Measurements from ENCODE around the gene NTN4. TPM values are rescaled to one million over a fixed set of nuclear protein-coding genes. Genes with fewer than 3 reads are reported as not detected.

NTN4 gene
- total RNA-seq, 2 experiments from 2014 or later = 0.17 to 0.40 TPM

- Mint-ChIP-seq H3K27ac (no peak overlapping the region), H3K4me1 (no peaks in the 10 kb centered on the region), H3K36me3 (ENCODE audit: low read depth) (no peaks in the 10 kb centered on the region), H3K27me3 (peaks cover 7% of the 10 kb centered on the region), H3K4me3 (no peak overlapping the region), H3K9me3 (no peaks in the 10 kb centered on the region)
- POLR2A ChIA-PET = no interaction called here
- CTCF ChIA-PET = interaction anchor here (1.0 to 1.7 kb wide), 2 partner anchors 24 to 935 kb away, joined by 3 to 8 read pairs; no protein-coding TSS in a partner anchor
- DNase-seq = no peak
These were observed 147.3 kb downstream of the NTN4 start for GRCh38 chr12:95643256-95643655.

- Mint-ChIP-seq H3K4me1 (no peaks in the 10 kb centered on the region), H3K4me3 (no peak overlapping the region), H3K27me3 (peaks cover 6% of the 10 kb centered on the region), H3K36me3 (ENCODE audit: low read depth) (no peaks in the 10 kb centered on the region), H3K9me3 (no peaks in the 10 kb centered on the region), H3K27ac (no peak overlapping the region)
- no peak for DNase-seq
- POLR2A ChIA-PET = no interaction called here
- CTCF ChIA-PET = interaction anchor here (1.7 kb wide), 1 partner anchor 24 kb away, joined by 8 read pairs; no protein-coding TSS in a partner anchor
These were observed 148.0 kb downstream of the NTN4 start for GRCh38 chr12:95642583-95642982.

- DNase-seq = no peak
- CTCF ChIA-PET = interaction anchor here (0.6 kb wide), 1 partner anchor 33 kb away, joined by 3 read pairs; no protein-coding TSS in a partner anchor
- H3K9me3 Mint-ChIP-seq = no peaks in the 10 kb centered on the region
- POLR2A ChIA-PET = no interaction called here
- H3K27ac Mint-ChIP-seq = no peak overlapping the region
- H3K4me1 Mint-ChIP-seq = no peaks in the 10 kb centered on the region
- H3K27me3 Mint-ChIP-seq = no peaks in the 10 kb centered on the region
- H3K36me3 Mint-ChIP-seq (ENCODE audit: low read depth) = no peaks in the 10 kb centered on the region
- H3K4me3 Mint-ChIP-seq = no peak overlapping the region
These were observed 149.1 kb downstream of the NTN4 start for GRCh38 chr12:95641299-95641952.

- Mint-ChIP-seq H3K4me3 (no peak overlapping the region), H3K27ac (no peak overlapping the region), H3K9me3 (no peaks in the 10 kb centered on the region), H3K4me1 (no peaks in the 10 kb centered on the region), H3K27me3 (no peaks in the 10 kb centered on the region), H3K36me3 (ENCODE audit: low read depth) (no peaks in the 10 kb centered on the region)
- ChIA-PET CTCF (no interaction called here), POLR2A (no interaction called here)
- DNase-seq = no peak
These were observed 150.0 kb downstream of the NTN4 start for GRCh38 chr12:95640516-95640915.

GRCh38 chr12:95637471-95638155 is 153.0 kb downstream of the NTN4 start:
- H3K36me3 Mint-ChIP-seq (ENCODE audit: low read depth) = no peaks in the 10 kb centered on the region

GRCh38 chr12:95637010-95637409 is 153.6 kb downstream of the NTN4 start:
- Mint-ChIP-seq H3K27me3 (no peaks in the 10 kb centered on the region), H3K4me3 (no peak overlapping the region), H3K27ac (no peak overlapping the region), H3K36me3 (ENCODE audit: low read depth) (no peaks in the 10 kb centered on the region), H3K4me1 (no peaks in the 10 kb centered on the region), H3K9me3 (no peaks in the 10 kb centered on the region)
- CTCF ChIA-PET = no interaction called here
- POLR2A ChIA-PET = no interaction called here
- DNase-seq = no peak

More at GRCh38 chr12:95637471-95638155, 153.0 kb downstream of the NTN4 start:
- DNase-seq = no peak
- Mint-ChIP-seq H3K4me3 (no peak overlapping the region), H3K27me3 (no peaks in the 10 kb centered on the region), H3K9me3 (no peaks in the 10 kb centered on the region), H3K27ac (no peak overlapping the region), H3K4me1 (no peaks in the 10 kb centered on the region)
- POLR2A ChIA-PET = no interaction called here
- CTCF ChIA-PET = no interaction called here

GRCh38 chr12:95634622-95635621 is 155.6 kb downstream of the NTN4 start:
- Mint-ChIP-seq H3K27ac (no peak overlapping the region), H3K4me3 (no peak overlapping the region), H3K27me3 (no peaks in the 10 kb centered on the region), H3K4me1 (no peaks in the 10 kb centered on the region), H3K9me3 (no peaks in the 10 kb centered on the region), H3K36me3 (ENCODE audit: low read depth) (no peaks in the 10 kb centered on the region)
- no peak for DNase-seq
- CTCF ChIA-PET = no interaction called here
- POLR2A ChIA-PET = no interaction called here

GRCh38 chr12:95633732-95634465 is 156.7 kb downstream of the NTN4 start:
- no peaks in the 10 kb centered on the region for H3K27me3 Mint-ChIP-seq
- no peak for DNase-seq
- H3K9me3 Mint-ChIP-seq = no peaks in the 10 kb centered on the region
- ChIA-PET POLR2A (no interaction called here), CTCF (no interaction called here)
- H3K4me1 Mint-ChIP-seq = no peaks in the 10 kb centered on the region
- H3K27ac Mint-ChIP-seq = no peak overlapping the region
- no peak overlapping the region for H3K4me3 Mint-ChIP-seq
- no peaks in the 10 kb centered on the region for H3K36me3 Mint-ChIP-seq (ENCODE audit: low read depth)

GRCh38 chr12:95633049-95633731 is 157.4 kb downstream of the NTN4 start:
- H3K36me3 Mint-ChIP-seq (ENCODE audit: low read depth) = no peaks in the 10 kb centered on the region
- CTCF ChIA-PET = no interaction called here
- POLR2A ChIA-PET = no interaction called here
- no peak for DNase-seq
- no peaks in the 10 kb centered on the region for H3K27me3 Mint-ChIP-seq
- no peaks in the 10 kb centered on the region for H3K9me3 Mint-ChIP-seq
- H3K4me1 Mint-ChIP-seq = no peaks in the 10 kb centered on the region
- H3K4me3 Mint-ChIP-seq = no peak overlapping the region
- no peak overlapping the region for H3K27ac Mint-ChIP-seq

- H3K4me1 Mint-ChIP-seq = no peaks in the 10 kb centered on the region
- POLR2A ChIA-PET = no interaction called here
- no peak overlapping the region for H3K4me3 Mint-ChIP-seq
- H3K27ac Mint-ChIP-seq = no peak overlapping the region
- no peaks in the 10 kb centered on the region for H3K27me3 Mint-ChIP-seq
- no peak for DNase-seq
- H3K36me3 Mint-ChIP-seq (ENCODE audit: low read depth) = no peaks in the 10 kb centered on the region
- H3K9me3 Mint-ChIP-seq = no peaks in the 10 kb centered on the region
- CTCF ChIA-PET = interaction anchor here (0.9 kb wide), 1 partner anchor 19 kb away, joined by 3 read pairs; no protein-coding TSS in a partner anchor
These were observed 160.1 kb downstream of the NTN4 start for GRCh38 chr12:95630496-95630895.

- CTCF ChIA-PET = no interaction called here
These were observed 161.2 kb downstream of the NTN4 start for GRCh38 chr12:95629392-95629791.

GRCh38 chr12:95626854-95627253 is 163.7 kb downstream of the NTN4 start:
- Mint-ChIP-seq H3K9me3 (no peaks in the 10 kb centered on the region), H3K36me3 (ENCODE audit: low read depth) (no peaks in the 10 kb centered on the region), H3K4me3 (no peak overlapping the region), H3K4me1 (no peaks in the 10 kb centered on the region), H3K27ac (no peak overlapping the region), H3K27me3 (peaks cover 3% of the 10 kb centered on the region)
- ChIA-PET POLR2A (no interaction called here), CTCF (no interaction called here)
- DNase-seq = no peak

More at GRCh38 chr12:95629392-95629791, 161.2 kb downstream of the NTN4 start:
- no peak overlapping the region for H3K27ac Mint-ChIP-seq
- H3K4me3 Mint-ChIP-seq = no peak overlapping the region
- POLR2A ChIA-PET = no interaction called here
- no peaks in the 10 kb centered on the region for H3K27me3 Mint-ChIP-seq
- H3K9me3 Mint-ChIP-seq = no peaks in the 10 kb centered on the region
- DNase-seq = no peak
- H3K4me1 Mint-ChIP-seq = no peaks in the 10 kb centered on the region
- H3K36me3 Mint-ChIP-seq (ENCODE audit: low read depth) = no peaks in the 10 kb centered on the region
